HS-27A (cell line): Measurements from ENCODE around the gene DHCR24.

Experiments used
- DNase-seq: peaks from one replicate; pipeline ENCODE4 v3.0.0-alpha.2; 2012; ENCODE audit warnings: low read depth, missing footprints

Gene DHCR24

GRCh38 chr1:54864460-54865208 is 22.4 kb downstream of the DHCR24 start:
- no peak for DNase-seq

- no peak for DNase-seq
Measured at GRCh38 chr1:54863267-54863665, 23.7 kb downstream of the DHCR24 start.

- DNase-seq: peak; percentile 75
Measured at GRCh38 chr1:54861070-54861761, 25.8 kb downstream of the DHCR24 start.

- DNase-seq: no peak
Measured at GRCh38 chr1:54859700-54860391, 27.1 kb downstream of the DHCR24 start.

- peak; percentile 79 for DNase-seq
Measured at GRCh38 chr1:54857746-54858561, 29.0 kb downstream of the DHCR24 start.

- DNase-seq: no peak
Measured at GRCh38 chr1:54857141-54857540, 29.9 kb downstream of the DHCR24 start.

GRCh38 chr1:54854381-54855020 is 32.5 kb downstream of the DHCR24 start:
- no peak for DNase-seq

GRCh38 chr1:54853793-54854370 is 33.1 kb downstream of the DHCR24 start:
- no peak for DNase-seq

GRCh38 chr1:54853096-54853792 is 33.8 kb downstream of the DHCR24 start:
- no peak for DNase-seq

- DNase-seq: no peak
Measured at GRCh38 chr1:54851936-54852524, 35.0 kb downstream of the DHCR24 start.

- DNase-seq: no peak
Measured at GRCh38 chr1:54851406-54851805, 35.6 kb downstream of the DHCR24 start.

- DNase-seq: peak; percentile 87
Measured at GRCh38 chr1:54850737-54851136, 36.3 kb downstream of the DHCR24 start.

GRCh38 chr1:54850069-54850730 is 36.8 kb downstream of the DHCR24 start:
- DNase-seq: no peak

- no peak for DNase-seq
Measured at GRCh38 chr1:54849219-54850068, 37.6 kb downstream of the DHCR24 start.

- DNase-seq: no peak
Measured at GRCh38 chr1:54848134-54848948, 38.7 kb downstream of the DHCR24 start.

- DNase-seq: no peak
Measured at GRCh38 chr1:54846716-54847284, 40.2 kb downstream of the DHCR24 start.

GRCh38 chr1:54846301-54846700 is 40.7 kb downstream of the DHCR24 start:
- no peak for DNase-seq
